Astrocyte of the cerebellum (primary cell): ENCODE measurements around the gene SIAE.

Source experiments
- DNase-seq: peaks from one replicate; pipeline ENCODE4 v3.0.0-alpha.2; 2011; ENCODE audit warnings: low read depth
- H3K4me3 ChIP-seq: 2 replicates; pipeline ENCODE4 v1.5.1; 2011; ENCODE audit warnings: mild to moderate bottlenecking, low read depth, low read length, moderate library complexity
- CTCF ChIP-seq: IDR thresholded peaks from 2 replicates; pipeline ENCODE4 v1.5.1; 2012; ENCODE audit warnings: low read length, low read depth, moderate library complexity, mild to moderate bottlenecking; ENCODE audit errors: missing control alignments
- in situ Hi-C: cut with HindIII; loops from 2 replicates; pipeline ENCODE4 v1.10.0; 2017; ENCODE audit warnings: low sequenced_read_pairs

Gene SIAE

GRCh38 chr11:124716591-124716990, 43.1 kb upstream of the SIAE start:
- DNase-seq, result no peak
- no peak overlapping the region for H3K4me3 ChIP-seq
- in situ Hi-C loops, result no loop called here

GRCh38 chr11:124712392-124712791, 38.9 kb upstream of the SIAE start:
- DNase-seq, result no peak
- in situ Hi-C loops, result no loop called here
- no peak overlapping the region for H3K4me3 ChIP-seq
- no peak for TF ChIP-seq CTCF

More at GRCh38 chr11:124716591-124716990, 43.1 kb upstream of the SIAE start:
- TF ChIP-seq CTCF, result no peak

- TF ChIP-seq CTCF, result no peak
- H3K4me3 ChIP-seq, result no peak overlapping the region
- no peak for DNase-seq
- in situ Hi-C loops, result no loop called here
Measured at GRCh38 chr11:124707829-124708228, 34.3 kb upstream of the SIAE start.

- no peak for TF ChIP-seq CTCF
- in situ Hi-C loops, result no loop called here
- no peak for DNase-seq
- H3K4me3 ChIP-seq, result no peak overlapping the region
Measured at GRCh38 chr11:124700028-124700427, 26.5 kb upstream of the SIAE start.

- in situ Hi-C loops, result loop anchor here (5.0 kb wide), 1 partner anchor 38 kb away; the partner anchor contains the start of gene NRGN
- H3K4me3 ChIP-seq, result no peak overlapping the region
- no peak for TF ChIP-seq CTCF
- DNase-seq, result no peak
Measured at GRCh38 chr11:124699547-124699946, 26.0 kb upstream of the SIAE start.

GRCh38 chr11:124693142-124693541, 19.6 kb upstream of the SIAE start:
- no peak for TF ChIP-seq CTCF
- in situ Hi-C loops, result no loop called here
- H3K4me3 ChIP-seq, result no peak overlapping the region
- DNase-seq, result no peak

GRCh38 chr11:124682443-124682842, 8.9 kb upstream of the SIAE start:
- DNase-seq, result no peak
- H3K4me3 ChIP-seq, result no peak overlapping the region
- no peak for TF ChIP-seq CTCF
- in situ Hi-C loops, result no loop called here
